ENCODE data around the gene PSTPIP1. TPM values are rescaled to one million over a fixed set of nuclear protein-coding genes. Genes with fewer than 3 reads are reported as not detected.

PSTPIP1 gene
- total and polyA plus RNA-seq, 9 of the 15 experiments (the other 6 are each of a cell fraction or from before 2014, with no cell fraction given) = not detected

GRCh38 chr15:77070495-77071304, 75.8 kb downstream of the PSTPIP1 start, which contains the start of gene TSPAN3 (continued):
- TF ChIP-seq ZFP91 (CRISPR knock-in tag; IDR thresholded peaks at IDR 0.05) = peak; percentile 98
- peak; percentile 9; the same call in 1 of the 2 replicates for TF ChIP-seq ZNF511 (CRISPR knock-in tag; IDR thresholded peaks at IDR 0.05)
- TF ChIP-seq ATF1 (CRISPR knock-in tag; IDR thresholded peaks at IDR 0.05) = no peak
- no peak; the same call in 1 of the 2 replicates for TF ChIP-seq ATF1 (tag; IDR thresholded peaks at IDR 0.05)
- TF ChIP-seq TGIF2 (CRISPR knock-in tag; IDR thresholded peaks at IDR 0.05) = 0 out of 2 replicates have a peak, but pooled peaks have one; percentile 33
- peak; percentile 20 to 87 (median 79) for TF ChIP-seq YY1 (IDR thresholded peaks at IDR 0.05; ENCODE audit: borderline replicate concordance in 1 of 3, control insufficient read depth in 1 of 3, extremely low read depth in 1 of 3, insufficient read depth in 3 of 3, insufficient read length in 1 of 3, insufficient replicate concordance in 2 of 3, low read depth in 1 of 3, low read length in 2 of 3)
- TF ChIP-seq CREB1 (IDR thresholded peaks at IDR 0.05) = no peak
- peak; percentile 36; the same call in 1 of the 2 replicates for TF ChIP-seq CREB1 (CRISPR knock-in tag; IDR thresholded peaks at IDR 0.05)
- peak; percentile 92; the same call in 1 of the 2 replicates for TF ChIP-seq PHF8 (IDR thresholded peaks at IDR 0.05; ENCODE audit: borderline replicate concordance, low read length)
- peak; percentile 19 for TF ChIP-seq FOS (IDR thresholded peaks at IDR 0.05; ENCODE audit: extremely low read depth, insufficient read length)
- TF ChIP-seq HMG20B (CRISPR knock-in tag; IDR thresholded peaks at IDR 0.05) = no peak
- 0 out of 2 replicates have a peak, but pooled peaks have one; percentile 8 for TF ChIP-seq BHLHE40 (IDR thresholded peaks at IDR 0.05; ENCODE audit: low read length)
- TF ChIP-seq MAZ (CRISPR knock-in tag; conservative IDR thresholded peaks at IDR 0.05 in 1 of 2, IDR thresholded peaks at IDR 0.05 in 1 of 2) = peak; percentile 36 to 54; a peak in 2 of 4 replicates
- TF ChIP-seq TBP (optimal IDR thresholded peaks at IDR 0.05; ENCODE audit: low read depth, low read length) = peak; percentile 52
- TF ChIP-seq KDM5B (IDR thresholded peaks at IDR 0.05; ENCODE audit: insufficient replicate concordance, low read depth, low read length) = peak; percentile 63
- TF ChIP-seq ZNF436 (CRISPR knock-in tag; IDR thresholded peaks at IDR 0.05) = no peak
- no peak for TF ChIP-seq BRD9 (IDR thresholded peaks at IDR 0.05; ENCODE audit: low read depth, partially characterized antibody)
- TF ChIP-seq ZNF212 (CRISPR knock-in tag; IDR thresholded peaks at IDR 0.05) = no peak
- peak; percentile 64; the same call in 1 of the 2 replicates for TF ChIP-seq TFAP4 (CRISPR knock-in tag; IDR thresholded peaks at IDR 0.05; ENCODE audit: borderline replicate concordance)
- TF ChIP-seq POLR2A (conservative IDR thresholded peaks at IDR 0.05) = peak; percentile 68
- TF ChIP-seq ATF7 (IDR thresholded peaks at IDR 0.05) = 0 out of 2 replicates have a peak, but pooled peaks have one; percentile 21
- peak; percentile 99 for TF ChIP-seq NFIC (IDR thresholded peaks at IDR 0.05)
- TF ChIP-seq ZBTB7A (IDR thresholded peaks at IDR 0.05; ENCODE audit: borderline replicate concordance, control insufficient read depth, low read depth, low read length) = peak; percentile 33; the same call in 1 of the 2 replicates

Measured in K562 (cell line).